Uterus (tissue), 2 donors: ENCODE data around the gene CEND1.

ENCODE experiments used
- POLR2A ChIP-seq, 2 donors: fragments of 450-650 bp; IDR thresholded peaks; one replicate each; pipeline ENCODE4 v1.6.1; 2016; ENCODE audit warnings: antibody characterized with exemption in 2 of 2, mild to moderate bottlenecking in 1 of 2, moderate library complexity in 1 of 2
- TF ChIP-seq, protein P1 (sequence below), 4 experiments: fragments of 200-600 bp in 2 of 4; fragments of 450-650 bp in 2 of 4; sonication (generic) in 2 of 4; IDR thresholded peaks; one replicate each; pipeline ENCODE4 v1.5.1; 2016 to 2019; ENCODE audit warnings: antibody characterized with exemption in 4 of 4, mild to moderate bottlenecking in 2 of 4, moderate library complexity in 1 of 4

DNA sequence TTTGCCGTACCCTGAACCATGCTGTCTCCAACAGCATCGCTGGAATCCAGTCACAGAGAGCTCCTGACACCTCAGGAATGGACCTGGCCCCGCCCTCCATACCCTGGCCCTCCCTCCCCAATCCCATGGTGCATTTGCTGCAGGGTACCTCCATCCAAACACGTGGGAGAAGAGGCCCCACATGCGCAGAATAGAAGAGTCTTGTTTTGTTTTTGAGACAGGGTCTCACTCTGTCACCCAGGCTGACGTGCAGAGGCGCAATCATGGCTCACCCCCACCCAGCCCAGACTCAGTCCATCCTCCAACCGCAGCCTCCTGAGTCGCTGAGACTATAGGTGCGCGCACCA lies 26.5 kb upstream of the CEND1 start:
- TF ChIP-seq, protein P1, sequence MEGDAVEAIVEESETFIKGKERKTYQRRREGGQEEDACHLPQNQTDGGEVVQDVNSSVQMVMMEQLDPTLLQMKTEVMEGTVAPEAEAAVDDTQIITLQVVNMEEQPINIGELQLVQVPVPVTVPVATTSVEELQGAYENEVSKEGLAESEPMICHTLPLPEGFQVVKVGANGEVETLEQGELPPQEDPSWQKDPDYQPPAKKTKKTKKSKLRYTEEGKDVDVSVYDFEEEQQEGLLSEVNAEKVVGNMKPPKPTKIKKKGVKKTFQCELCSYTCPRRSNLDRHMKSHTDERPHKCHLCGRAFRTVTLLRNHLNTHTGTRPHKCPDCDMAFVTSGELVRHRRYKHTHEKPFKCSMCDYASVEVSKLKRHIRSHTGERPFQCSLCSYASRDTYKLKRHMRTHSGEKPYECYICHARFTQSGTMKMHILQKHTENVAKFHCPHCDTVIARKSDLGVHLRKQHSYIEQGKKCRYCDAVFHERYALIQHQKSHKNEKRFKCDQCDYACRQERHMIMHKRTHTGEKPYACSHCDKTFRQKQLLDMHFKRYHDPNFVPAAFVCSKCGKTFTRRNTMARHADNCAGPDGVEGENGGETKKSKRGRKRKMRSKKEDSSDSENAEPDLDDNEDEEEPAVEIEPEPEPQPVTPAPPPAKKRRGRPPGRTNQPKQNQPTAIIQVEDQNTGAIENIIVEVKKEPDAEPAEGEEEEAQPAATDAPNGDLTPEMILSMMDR (IDR thresholded peaks at IDR 0.05) = no peak
- no peak for TF ChIP-seq POLR2A (IDR thresholded peaks at IDR 0.05)
